HepG2 (cell line): ENCODE results near the gene TNFRSF18. TPM values are rescaled to one million over a fixed set of nuclear protein-coding genes. Genes with fewer than 3 reads are reported as not detected.

Source experiments
- ATAC-seq: fragments of 200-7000 bp; cut with Tn5 transposase; 3 replicates; pipeline ENCODE4 v1.9.1; 2020; ENCODE audit warnings: mild to moderate bottlenecking, moderate library complexity
- BruUV-seq: library from RNA; stranded (reverse); fragments of 400-500 nt; replicated peaks from 2 replicates; lab custom pipeline; 2021; lab: Mats Ljungman, UMichigan
- CTCF ChIA-PET: fragments of 300-600 bp; formaldehyde crosslinking; extraction: SDS; loops from one replicate; lab custom pipeline; 2021; ENCODE audit warnings: low total read pairs, inconsistent platforms, low intra/inter-chr PET ratio; lab: Yijun Ruan, JAX
- POLR2A ChIA-PET: fragments of 350-600 bp; sonication (Branson Sonifier 250); formaldehyde crosslinking; loops from one replicate; lab custom pipeline; 2020; ENCODE audit warnings: antibody characterized with exemption, inconsistent platforms; lab: Yijun Ruan, JAX
- DNase-seq: peaks from one replicate; pipeline ENCODE4 v3.0.0-alpha.2; 2015; ENCODE audit warnings: low spot score
- FAIRE-seq: peaks from 3 replicates; lab custom pipeline; 2011; peaks lifted over from hg19 to GRCh38; lab: Jason Lieb, UNC
- H2AFZ ChIP-seq: one replicate; pipeline ENCODE4 v1.6.1; 2011; ENCODE audit warnings: low read length, inconsistent platforms
- H3K27ac ChIP-seq: fragments of 300-600 bp; 3 replicates; pipeline ENCODE4 v1.8.0; 2011; ENCODE audit warnings: mixed run types, mild to moderate bottlenecking, mixed read lengths, low read length, inconsistent platforms; ENCODE audit not compliant: insufficient read depth; ENCODE audit errors: extremely low read length
- H3K27me3 ChIP-seq, 2 experiments: fragments of 200-600 bp in 1 of 2; 2 replicates in 1 of 2; 3 replicates in 1 of 2; pipeline versions ENCODE4 v1.6.0 to v1.8.0; 2011; ENCODE audit warnings: low read length in 2 of 2, mild to moderate bottlenecking in 2 of 2, moderate library complexity in 2 of 2, inconsistent platforms in 1 of 2; ENCODE audit not compliant: insufficient read depth in 2 of 2, control insufficient read depth in 1 of 2
- H3K36me3 ChIP-seq, 2 experiments: fragments of 200-600 bp in 1 of 2; replicated peaks in 1 of 2; 2 replicates in 1 of 2; 3 replicates in 1 of 2; pipeline versions ENCODE4 v1.5.1 to v1.8.0; 2011; ENCODE audit warnings: low read length in 2 of 2, inconsistent platforms in 1 of 2; ENCODE audit not compliant: insufficient read depth in 2 of 2, control insufficient read depth in 1 of 2
- H3K4me1 ChIP-seq: 2 replicates; pipeline ENCODE4 v1.5.1; 2012; ENCODE audit warnings: low read length, inconsistent platforms; ENCODE audit not compliant: insufficient read depth
- H3K4me2 ChIP-seq: 2 replicates; pipeline ENCODE4 v1.6.0; 2011; ENCODE audit warnings: low read depth, low read length, inconsistent platforms
- H3K4me3 ChIP-seq, 3 experiments: fragments of 200-600 bp in 1 of 3; sonication (generic), shearing (Covaris generic) in 1 of 3; replicated peaks in 1 of 3; 2 replicates each; pipeline ENCODE4 v1.5.1; 2011 to 2016; ENCODE audit warnings: low read length in 3 of 3, inconsistent platforms in 2 of 3, low read depth in 2 of 3, mild to moderate bottlenecking in 2 of 3, control low read depth in 1 of 3, mixed read lengths in 1 of 3; ENCODE audit not compliant: insufficient read depth in 1 of 3
- H3K79me2 ChIP-seq: one replicate; pipeline ENCODE4 v1.6.1; 2011; ENCODE audit warnings: low read length, inconsistent platforms; ENCODE audit not compliant: insufficient read depth
- H3K9ac ChIP-seq: 2 replicates; pipeline ENCODE4 v1.6.0; 2011; ENCODE audit warnings: mild to moderate bottlenecking, low read depth, low read length, inconsistent platforms; ENCODE audit not compliant: insufficient read depth
- H3K9me3 ChIP-seq: 2 replicates; pipeline ENCODE4 v1.5.1; 2012; ENCODE audit warnings: mild to moderate bottlenecking, low read length
- H4K20me1 ChIP-seq: 2 replicates; pipeline ENCODE4 v1.6.0; 2011; ENCODE audit warnings: inconsistent platforms, mild to moderate bottlenecking, low read length, moderate library complexity; ENCODE audit not compliant: insufficient read depth
- CEBPZ ChIP-seq: IDR thresholded peaks from 2 replicates; pipeline ENCODE4 v1.6.1; 2012; ENCODE audit warnings: low read length, improper control_type of control experiment
- GATA4 ChIP-seq: sonication (generic); IDR thresholded peaks from 2 replicates; pipeline ENCODE4 v1.6.1; 2016; ENCODE audit warnings: antibody characterized with exemption, low read depth, borderline replicate concordance
- GATAD1 ChIP-seq: IDR thresholded peaks from 2 replicates; pipeline ENCODE4 v1.6.1; 2016; ENCODE audit warnings: missing genetic modification reagents, missing compliant biosample characterization
- HMGXB3 ChIP-seq: sonication (generic); formaldehyde crosslinking; IDR thresholded peaks from 2 replicates; pipeline ENCODE4 v1.4.0; 2020; ENCODE audit warnings: missing genetic modification reagents, borderline replicate concordance
- HNRNPUL1 ChIP-seq: fragments of 200-400 bp; formaldehyde crosslinking; IDR thresholded peaks from 2 replicates; pipeline ENCODE4 v1.6.1; 2017; ENCODE audit warnings: low read depth, mild to moderate bottlenecking, low read length, moderate library complexity
- JARID2 ChIP-seq: sonication (generic); formaldehyde crosslinking; IDR thresholded peaks from 2 replicates; pipeline ENCODE4 v1.8.1; 2023; ENCODE audit warnings: missing genetic modification reagents, inconsistent platforms; ENCODE audit not compliant: insufficient replicate concordance
- NPAS2 ChIP-seq: sonication (generic); formaldehyde crosslinking; IDR thresholded peaks from 2 replicates; pipeline ENCODE4 v1.8.0; 2022; ENCODE audit warnings: mild to moderate bottlenecking, missing genetic modification reagents, borderline replicate concordance
- RNF219 ChIP-seq: sonication (generic); formaldehyde crosslinking; IDR thresholded peaks from 2 replicates; pipeline ENCODE4 v1.5.0; 2020; ENCODE audit warnings: mild to moderate bottlenecking, missing genetic modification reagents
- TBX3 ChIP-seq: fragments of 450-650 bp; IDR thresholded peaks from 2 replicates; pipeline ENCODE4 v1.6.1; 2017; ENCODE audit warnings: antibody characterized with exemption, mild to moderate bottlenecking, inconsistent platforms, borderline replicate concordance
- ZNF335 ChIP-seq: sonication (generic); formaldehyde crosslinking; IDR thresholded peaks from 2 replicates; pipeline ENCODE4 v1.4.0; 2020; ENCODE audit warnings: missing genetic modification reagents
- ZNF605 ChIP-seq: sonication (generic); formaldehyde crosslinking; IDR thresholded peaks from 2 replicates; pipeline ENCODE4 v1.8.0; 2022; ENCODE audit warnings: mild to moderate bottlenecking, missing genetic modification reagents
- ZNF607 ChIP-seq: sonication (generic); formaldehyde crosslinking; IDR thresholded peaks from 2 replicates; pipeline ENCODE4 v1.5.1; 2020; ENCODE audit warnings: missing genetic modification reagents, mild to moderate bottlenecking, borderline replicate concordance
- ZNF7 ChIP-seq: IDR thresholded peaks from 2 replicates; pipeline ENCODE4 v1.6.1; 2016; ENCODE audit warnings: missing biosample characterization, missing genetic modification reagents
- ZNF839 ChIP-seq: sonication (generic); formaldehyde crosslinking; IDR thresholded peaks from 2 replicates; pipeline ENCODE4 v1.4.0; 2020; ENCODE audit warnings: missing genetic modification reagents, mild to moderate bottlenecking, borderline replicate concordance
- WGBS: methylation state at CpG from one replicate; pipeline ENCODE4 v1.1.6; 2017; ENCODE audit warnings: low lambda C conversion rate; 5-methylcytosine and 5-hydroxymethylcytosine counted together
- in situ Hi-C: cut with HindIII; loops from 2 replicates; pipeline ENCODE4 v1.10.0; 2017; ENCODE audit warnings: low pct_unique_long_range_greater_than_20kb; ENCODE audit not compliant: extremely low pct_ligation_motif_present
- intact Hi-C: fragments of 100-400 bp; cut with micrococcal nuclease; formaldehyde crosslinking; loops from one replicate; pipeline ENCODE4 v1.10.0; 2022; ENCODE audit not compliant: unreplicated experiment
- polyA plus RNA-seq, 8 experiments: library from polyadenylated mRNA; depleted of rRNA in 3 of 8; stranded (reverse) in 7 of 8; unstranded in 1 of 8; fragments of >200 nt; fragmentation: Illumina TruSeq in 4 of 8; extraction: Trizol in 4 of 8; gene quantifications; 2 replicates each; pipeline versions ENCODE4 v1.2.1 to v1.2.3, GENCODE V29; 2011 to 2016; ENCODE audit warnings: low read depth in 4 of 8, missing spikeins in 1 of 8, mixed read lengths in 1 of 8; ENCODE audit not compliant: insufficient read depth in 1 of 8
- total RNA-seq, 5 experiments: library from RNA; depleted of rRNA; stranded (reverse); fragments of >200 nt; fragmentation: Illumina TruSeq; extraction: Trizol; gene quantifications; 2 replicates each; pipeline ENCODE4 v1.2.3, GENCODE V29; 2016; ENCODE audit warnings: low read depth in 1 of 5

TNFRSF18 gene
- total and polyA plus RNA-seq, 2 of the 13 experiments (the other 11 are each of a cell fraction or from before 2014, with no cell fraction given): not detected

- ChIA-PET POLR2A (no interaction called here), CTCF (no interaction called here)
- no peak overlapping the region for H3K27ac ChIP-seq
- DNase-seq: no peak
- H3K36me3 ChIP-seq: peaks cover 13 to 37% of the 10 kb centered on the region in 2 experiments; a peak in 4 of 5 replicates
- H4K20me1 ChIP-seq: no peaks in the 10 kb centered on the region
- no peak overlapping the region for H3K4me3 ChIP-seq
- H3K9me3 ChIP-seq: no peaks in the 10 kb centered on the region
- FAIRE-seq: no peak
- H2AFZ ChIP-seq: no peak overlapping the region
- no peak overlapping the region for H3K9ac ChIP-seq
- whole genome bisulfite sequencing: 98% methylated on average over 73 of the region's 74 CpGs
- H3K4me1 ChIP-seq: no peaks in the 10 kb centered on the region
- no peaks in the 10 kb centered on the region for H3K79me2 ChIP-seq
- intact Hi-C loops: no loop called here
- no peak for ATAC-seq
- in situ Hi-C loops: no loop called here
- BruUV-seq: TSS peak; percentile 84
- peaks cover 2 to 12% of the 10 kb centered on the region in 2 experiments; a peak in 1 of 5 replicates for H3K27me3 ChIP-seq
- no peak overlapping the region for H3K4me2 ChIP-seq
- TF ChIP-seq GATA4: no peak
- TF ChIP-seq ZNF605 (CRISPR knock-in tag): no peak
- no peak for TF ChIP-seq RNF219
- no peak for TF ChIP-seq NPAS2 (CRISPR knock-in tag)
- TF ChIP-seq ZNF335 (CRISPR knock-in tag): no peak
- TF ChIP-seq HNRNPUL1: no peak
- no peak for TF ChIP-seq HMGXB3 (CRISPR knock-in tag)
- no peak for TF ChIP-seq JARID2
- no peak for TF ChIP-seq ZNF7 (CRISPR knock-in tag)
- no peak for TF ChIP-seq ZNF607 (CRISPR knock-in tag)
- no peak for TF ChIP-seq GATAD1
- TF ChIP-seq ZNF839: no peak
- no peak for TF ChIP-seq CEBPZ
- TF ChIP-seq TBX3: no peak
These were observed 10.6 kb upstream of the TNFRSF18 start for GRCh38 chr1:1216770-1217620.
